Glutamatergic neuron (in vitro differentiated cells): Measurements from ENCODE around the gene BHLHE40. TPM values are rescaled to one million over a fixed set of nuclear protein-coding genes. Genes with fewer than 3 reads are reported as not detected.

Experiments used
- DNase-seq: peaks from one replicate; pipeline ENCODE4 v3.0.0; 2022
- H3K27ac Mint-ChIP-seq: one replicate; pipeline ENCODE4 v1.8.0; 2020; ENCODE audit warnings: mild to moderate bottlenecking, mixed read lengths, inconsistent platforms; ENCODE audit not compliant: unreplicated experiment
- H3K27me3 Mint-ChIP-seq: one replicate; pipeline ENCODE4 v1.8.0; 2020; ENCODE audit warnings: mild to moderate bottlenecking, moderate library complexity, mixed read lengths, inconsistent platforms; ENCODE audit not compliant: unreplicated experiment
- H3K36me3 Mint-ChIP-seq: one replicate; pipeline ENCODE4 v1.8.0; 2020; ENCODE audit warnings: mild to moderate bottlenecking, mixed read lengths, inconsistent platforms; ENCODE audit not compliant: unreplicated experiment
- H3K4me1 Mint-ChIP-seq: one replicate; pipeline ENCODE4 v1.8.0; 2020; ENCODE audit warnings: mild to moderate bottlenecking, low read depth, mixed read lengths, inconsistent platforms; ENCODE audit not compliant: unreplicated experiment
- H3K4me3 Mint-ChIP-seq: one replicate; pipeline ENCODE4 v1.8.0; 2020; ENCODE audit warnings: mild to moderate bottlenecking, mixed read lengths, inconsistent platforms; ENCODE audit not compliant: unreplicated experiment
- H3K9me3 Mint-ChIP-seq: one replicate; pipeline ENCODE4 v1.8.0; 2020; ENCODE audit warnings: mild to moderate bottlenecking, moderate library complexity, mixed read lengths, inconsistent platforms; ENCODE audit not compliant: unreplicated experiment
- CTCF ChIP-seq: fragments of 200-600 bp; sonication (generic); IDR thresholded peaks from one replicate; pipeline ENCODE4 v1.5.0; 2021; ENCODE audit not compliant: partially characterized antibody, unreplicated experiment
- total RNA-seq: library from RNA; stranded (reverse); fragmentation: NEBNext Ultra II Directional; extraction: Animal tissue kit (Norgen Biotek cat#: 25700); gene quantifications from one replicate; pipeline ENCODE4 v1.2.1, GENCODE V29; 2021; ENCODE audit not compliant: unreplicated experiment

Gene BHLHE40
- total RNA-seq, 1 donor from 2014 or later: 0.22 TPM

- H3K4me1 Mint-ChIP-seq: peaks cover 7% of the 10 kb centered on the region
- peaks cover 15% of the 10 kb centered on the region for H3K27me3 Mint-ChIP-seq
- H3K4me3 Mint-ChIP-seq: peak overlapping the region; percentile 80
- no peak overlapping the region for H3K27ac Mint-ChIP-seq
- H3K9me3 Mint-ChIP-seq: peaks cover 4% of the 10 kb centered on the region
- peak; percentile 96 for TF ChIP-seq CTCF
- DNase-seq: peak; percentile 86
- H3K36me3 Mint-ChIP-seq: no peaks in the 10 kb centered on the region
Measured at GRCh38 chr3:4980229-4981203, 1.3 kb downstream of the BHLHE40 start.

GRCh38 chr3:4981294-4981664 lies 2.0 kb downstream of the BHLHE40 start:
- peaks cover 19% of the 10 kb centered on the region for H3K27me3 Mint-ChIP-seq

GRCh38 chr3:4981665-4982494 lies 2.6 kb downstream of the BHLHE40 start:
- Mint-ChIP-seq H3K9me3 (peaks cover under 1% of the 10 kb centered on the region), H3K27me3 (peaks cover 15% of the 10 kb centered on the region), H3K27ac (no peak overlapping the region), H3K36me3 (no peaks in the 10 kb centered on the region), H3K4me1 (peaks cover 9% of the 10 kb centered on the region), H3K4me3 (no peak overlapping the region)
- peak; percentile 52 for TF ChIP-seq CTCF
- DNase-seq: no peak

More at GRCh38 chr3:4981294-4981664, 2.0 kb downstream of the BHLHE40 start:
- no peak for DNase-seq
- no peak overlapping the region for H3K4me3 Mint-ChIP-seq
- H3K27ac Mint-ChIP-seq: no peak overlapping the region
- H3K36me3 Mint-ChIP-seq: no peaks in the 10 kb centered on the region
- no peak for TF ChIP-seq CTCF
- peaks cover 9% of the 10 kb centered on the region for H3K4me1 Mint-ChIP-seq
- H3K9me3 Mint-ChIP-seq: peaks cover 4% of the 10 kb centered on the region

GRCh38 chr3:4982773-4983738 lies 3.8 kb downstream of the BHLHE40 start:
- Mint-ChIP-seq H3K27ac (no peak overlapping the region), H3K4me3 (no peak overlapping the region), H3K9me3 (no peaks in the 10 kb centered on the region), H3K36me3 (no peaks in the 10 kb centered on the region), H3K27me3 (peaks cover 13% of the 10 kb centered on the region), H3K4me1 (peaks cover 7% of the 10 kb centered on the region)
- TF ChIP-seq CTCF: no peak
- no peak for DNase-seq
